Measurements from ENCODE around the gene ABTB2. TPM values are rescaled to one million over a fixed set of nuclear protein-coding genes. Genes with fewer than 3 reads are reported as not detected.
"Not testable (repeated sequence)": the region's sequence is repeated elsewhere in the genome, so short reads cannot be mapped to it uniquely, and the experiment has no call there.

The ABTB2 gene
- total RNA-seq, 1 experiment from 2014 or later, result not detected

DNA sequence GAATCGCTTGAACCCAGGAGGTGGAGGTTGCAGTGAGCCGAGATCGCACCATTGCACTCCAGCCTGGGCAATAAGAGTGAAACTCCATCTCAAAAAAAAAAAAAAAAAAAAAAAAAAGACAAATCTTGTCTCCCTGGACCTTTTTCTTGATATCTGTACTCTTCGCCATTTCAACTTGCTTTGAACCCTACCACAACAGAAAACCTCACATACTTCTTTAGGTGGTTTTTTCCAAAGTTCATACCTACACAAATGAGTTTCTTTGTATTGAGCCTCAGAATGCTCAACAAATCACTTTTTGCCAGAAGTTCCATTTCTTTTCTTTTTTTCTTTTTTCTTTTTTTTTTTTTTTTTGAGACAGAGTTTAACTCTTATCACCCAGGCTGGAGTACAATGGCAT lies 111.3 kb downstream of the ABTB2 start:
- H2AFZ ChIP-seq (ENCODE audit: low read length); H4K20me1 ChIP-seq (ENCODE audit: insufficient read depth, low read depth, low read length); H3K4me1 ChIP-seq (ENCODE audit: low read length); H3K36me3 ChIP-seq (ENCODE audit: insufficient read depth, low read length); H3K4me3 ChIP-seq (ENCODE audit: low read length); H3K27me3 ChIP-seq (ENCODE audit: low read length); H3K79me2 ChIP-seq (ENCODE audit: low read length); H3K9ac ChIP-seq (ENCODE audit: low read length); H3K27ac ChIP-seq (ENCODE audit: low read length); H3K9me3 ChIP-seq (ENCODE audit: low read length); H3K9me2 ChIP-seq (replicated peaks; ENCODE audit: insufficient read depth, low read length); H3K4me2 ChIP-seq (ENCODE audit: low read depth, low read length, poor library complexity, severe bottlenecking); DNase-seq: not testable (repeated sequence)

DNA sequence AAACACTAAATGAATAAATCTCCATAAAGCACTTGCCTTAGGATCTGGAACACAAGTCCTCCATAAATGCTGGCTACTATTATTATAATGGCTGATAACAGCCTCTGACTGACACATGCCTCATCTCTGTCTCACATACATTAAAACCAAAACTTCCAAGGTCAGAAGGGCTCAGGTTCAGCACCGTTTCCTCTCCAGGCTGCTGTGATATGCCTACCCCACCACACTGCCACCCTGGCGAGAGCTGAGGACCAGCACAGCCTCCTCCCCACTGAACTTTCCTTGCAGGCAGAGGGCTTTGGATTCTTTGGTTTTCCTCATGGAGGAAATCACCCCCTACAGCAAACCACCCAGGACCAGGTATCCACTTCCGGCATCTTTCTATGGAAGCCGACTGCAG lies 112.8 kb downstream of the ABTB2 start:
- Histone ChIP-seq H3K4me3 (ENCODE audit: low read length) (no peak overlapping the region), H3K9me2 (replicated peaks; ENCODE audit: insufficient read depth, low read length) (no peaks in the 10 kb centered on the region), H4K20me1 (ENCODE audit: insufficient read depth, low read depth, low read length) (no peaks in the 10 kb centered on the region), H3K27ac (ENCODE audit: low read length) (no peak overlapping the region), H3K79me2 (ENCODE audit: low read length) (no peaks in the 10 kb centered on the region), H3K27me3 (ENCODE audit: low read length) (no peaks in the 10 kb centered on the region), H3K9me3 (ENCODE audit: low read length) (no peaks in the 10 kb centered on the region), H3K9ac (ENCODE audit: low read length) (no peak overlapping the region), H2AFZ (ENCODE audit: low read length) (no peak overlapping the region), H3K4me1 (ENCODE audit: low read length) (peaks cover 10% of the 10 kb centered on the region), H3K4me2 (ENCODE audit: low read depth, low read length, poor library complexity, severe bottlenecking) (no peak overlapping the region), H3K36me3 (ENCODE audit: insufficient read depth, low read length) (no peaks in the 10 kb centered on the region)
- DNase-seq, result no peak

DNA sequence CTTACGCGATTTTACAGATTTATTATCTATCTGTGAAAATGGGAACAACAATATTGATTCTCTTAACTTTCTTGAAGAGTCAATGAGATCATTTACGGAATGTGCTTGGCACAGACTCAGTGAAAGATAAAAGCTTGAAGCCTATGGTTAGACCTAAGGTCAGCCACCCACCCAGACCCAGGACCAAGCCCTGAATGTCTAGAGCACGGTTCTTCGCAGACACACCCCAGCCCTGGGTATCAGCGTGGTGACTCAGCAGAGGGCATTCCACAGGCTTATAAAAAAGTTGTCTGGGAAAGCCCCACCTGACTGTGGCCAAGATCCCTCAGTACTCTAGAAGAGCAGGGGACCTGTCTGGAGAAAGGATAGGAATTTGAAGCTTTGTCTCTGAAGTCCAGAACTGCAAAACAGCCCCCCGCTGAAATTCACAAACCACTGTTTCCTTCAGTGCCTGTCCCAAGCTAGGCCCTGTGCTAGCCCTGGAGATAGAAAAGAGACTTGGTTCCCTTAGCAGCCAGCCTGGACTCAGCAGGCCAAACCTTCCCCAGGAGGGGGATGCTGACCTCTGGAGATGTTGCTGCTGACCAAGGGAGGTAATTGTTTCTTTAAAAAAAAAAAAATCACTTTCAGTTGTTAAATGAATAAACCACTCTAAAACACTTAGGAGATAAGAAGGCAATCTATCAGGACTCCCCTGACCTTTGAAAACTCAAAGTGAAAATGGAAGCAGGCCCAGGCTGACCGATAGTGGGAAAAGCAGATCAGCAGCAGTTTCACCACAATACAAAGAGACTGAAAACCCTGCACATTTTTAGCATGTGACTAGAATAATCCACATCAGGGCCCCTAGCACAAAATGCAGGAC lies 114.0 kb downstream of the ABTB2 start:
- Histone ChIP-seq H3K4me1 (ENCODE audit: low read length) (peaks cover 22% of the 10 kb centered on the region), H3K9me3 (ENCODE audit: low read length) (no peaks in the 10 kb centered on the region), H3K9me2 (replicated peaks; ENCODE audit: insufficient read depth, low read length) (no peaks in the 10 kb centered on the region), H3K9ac (ENCODE audit: low read length) (no peak overlapping the region), H3K36me3 (ENCODE audit: insufficient read depth, low read length) (no peaks in the 10 kb centered on the region), H3K27me3 (ENCODE audit: low read length) (no peaks in the 10 kb centered on the region), H3K4me3 (ENCODE audit: low read length) (no peak overlapping the region), H3K4me2 (ENCODE audit: low read depth, low read length, poor library complexity, severe bottlenecking) (no peak overlapping the region), H3K79me2 (ENCODE audit: low read length) (no peaks in the 10 kb centered on the region), H3K27ac (ENCODE audit: low read length) (no peak overlapping the region), H4K20me1 (ENCODE audit: insufficient read depth, low read depth, low read length) (no peaks in the 10 kb centered on the region), H2AFZ (ENCODE audit: low read length) (no peak overlapping the region)
- DNase-seq, result no peak

DNA sequence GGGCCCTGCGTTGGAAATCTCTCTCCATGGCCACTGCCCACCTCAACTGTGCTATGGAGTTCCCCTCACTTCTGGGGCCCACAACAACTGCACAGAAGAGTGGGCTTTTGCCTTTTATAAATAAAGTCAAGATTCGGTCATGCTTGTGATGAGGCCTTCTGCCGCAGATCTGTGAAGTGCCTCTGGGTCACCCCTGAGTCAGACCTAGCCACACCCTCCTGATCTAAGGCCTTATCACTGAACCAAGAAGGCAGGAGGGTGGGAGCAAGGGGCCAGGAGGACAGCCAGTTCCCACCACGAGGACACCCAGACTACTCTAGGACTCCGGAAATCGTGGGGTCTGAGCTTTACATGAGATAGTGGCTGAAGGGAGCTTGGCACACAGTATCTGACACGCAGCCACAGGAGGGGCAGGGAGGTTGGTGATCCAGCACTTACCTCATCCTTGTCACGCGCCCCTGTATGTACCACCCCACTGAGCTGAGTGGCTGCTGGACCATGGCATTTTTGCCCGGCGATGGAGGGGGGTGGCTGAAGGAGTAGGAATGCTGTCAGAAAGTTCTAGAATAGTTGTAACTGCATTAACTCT lies 115.7 kb downstream of the ABTB2 start:
- Histone ChIP-seq H3K4me1 (ENCODE audit: low read length) (peaks cover 22% of the 10 kb centered on the region), H3K9me3 (ENCODE audit: low read length) (no peaks in the 10 kb centered on the region), H3K79me2 (ENCODE audit: low read length) (no peaks in the 10 kb centered on the region), H3K36me3 (ENCODE audit: insufficient read depth, low read length) (no peaks in the 10 kb centered on the region), H3K27ac (ENCODE audit: low read length) (no peak overlapping the region), H3K4me3 (ENCODE audit: low read length) (no peak overlapping the region), H3K9me2 (replicated peaks; ENCODE audit: insufficient read depth, low read length) (no peaks in the 10 kb centered on the region), H2AFZ (ENCODE audit: low read length) (no peak overlapping the region), H3K9ac (ENCODE audit: low read length) (no peak overlapping the region), H3K27me3 (ENCODE audit: low read length) (no peaks in the 10 kb centered on the region), H3K4me2 (ENCODE audit: low read depth, low read length, poor library complexity, severe bottlenecking) (no peak overlapping the region), H4K20me1 (ENCODE audit: insufficient read depth, low read depth, low read length) (no peaks in the 10 kb centered on the region)
- DNase-seq, result no peak

DNA sequence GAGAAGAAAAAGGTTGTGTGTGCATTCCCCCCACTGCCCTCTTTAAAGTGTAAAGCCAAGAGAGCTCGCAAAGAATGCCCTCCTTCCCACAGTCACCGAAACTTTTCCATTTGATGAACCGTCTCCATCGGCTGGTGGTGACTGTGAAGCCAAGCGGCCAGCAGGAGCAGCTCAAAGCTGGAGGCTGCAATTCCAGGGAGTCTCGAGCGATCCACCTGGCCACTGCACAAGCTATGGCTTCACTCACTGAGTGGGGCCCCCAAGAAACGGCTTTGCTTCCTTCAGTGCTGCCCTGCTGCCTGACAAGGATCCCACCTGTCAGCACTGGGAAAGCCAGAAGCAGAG lies 117.7 kb downstream of the ABTB2 start:
- no peak overlapping the region for H3K9ac ChIP-seq (ENCODE audit: low read length)
- H3K9me2 ChIP-seq (replicated peaks; ENCODE audit: insufficient read depth, low read length), result no peaks in the 10 kb centered on the region
- peaks cover 22% of the 10 kb centered on the region for H3K4me1 ChIP-seq (ENCODE audit: low read length)
- DNase-seq, result no peak
- no peaks in the 10 kb centered on the region for H3K27me3 ChIP-seq (ENCODE audit: low read length)
- H2AFZ ChIP-seq (ENCODE audit: low read length), result no peak overlapping the region
- no peaks in the 10 kb centered on the region for H4K20me1 ChIP-seq (ENCODE audit: insufficient read depth, low read depth, low read length)
- H3K4me2 ChIP-seq (ENCODE audit: low read depth, low read length, poor library complexity, severe bottlenecking), result peak overlapping the region; percentile 34
- H3K9me3 ChIP-seq (ENCODE audit: low read length), result no peaks in the 10 kb centered on the region
- no peaks in the 10 kb centered on the region for H3K79me2 ChIP-seq (ENCODE audit: low read length)
- no peak overlapping the region for H3K27ac ChIP-seq (ENCODE audit: low read length)
- no peaks in the 10 kb centered on the region for H3K36me3 ChIP-seq (ENCODE audit: insufficient read depth, low read length)
- no peak overlapping the region for H3K4me3 ChIP-seq (ENCODE audit: low read length)

DNA sequence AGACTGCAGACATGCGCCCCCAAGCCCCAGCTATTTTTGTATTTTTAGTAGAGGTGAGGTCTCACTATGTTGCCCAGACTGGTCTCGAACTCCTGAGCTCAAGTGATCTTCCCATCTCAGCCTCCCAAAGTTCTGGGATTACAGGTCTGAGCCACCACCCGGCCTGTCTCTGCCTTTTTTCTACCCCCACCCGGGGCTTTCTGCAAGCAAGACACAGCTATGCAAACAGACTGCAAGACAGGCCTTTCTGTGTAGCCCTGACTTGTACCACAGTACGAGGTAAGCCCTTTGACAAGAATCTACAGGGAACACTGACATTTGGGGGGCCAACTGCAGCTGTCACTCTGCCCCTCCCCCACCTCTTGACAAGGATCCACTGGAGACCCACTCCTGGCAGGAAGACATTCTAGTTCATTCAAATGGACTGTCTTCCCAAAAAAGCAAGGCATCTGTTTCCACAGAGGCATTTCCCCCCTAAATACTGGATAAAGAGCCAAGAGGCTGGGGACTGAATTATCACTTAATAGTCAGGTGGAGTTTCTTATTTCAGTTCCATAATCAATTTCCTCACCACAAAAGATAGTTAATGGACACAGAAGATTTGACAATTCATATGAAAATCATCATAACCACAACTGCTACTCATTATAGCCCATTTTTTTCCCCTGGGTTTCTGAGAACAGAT lies 118.2 kb downstream of the ABTB2 start:
- Histone ChIP-seq H2AFZ (ENCODE audit: low read length) (no peak overlapping the region), H3K9me3 (ENCODE audit: low read length) (no peaks in the 10 kb centered on the region), H3K27ac (ENCODE audit: low read length) (no peak overlapping the region), H3K27me3 (ENCODE audit: low read length) (no peaks in the 10 kb centered on the region), H3K4me1 (ENCODE audit: low read length) (peaks cover 22% of the 10 kb centered on the region), H3K36me3 (ENCODE audit: insufficient read depth, low read length) (no peaks in the 10 kb centered on the region), H3K79me2 (ENCODE audit: low read length) (no peaks in the 10 kb centered on the region), H4K20me1 (ENCODE audit: insufficient read depth, low read depth, low read length) (no peaks in the 10 kb centered on the region), H3K4me2 (ENCODE audit: low read depth, low read length, poor library complexity, severe bottlenecking) (peak overlapping the region; percentile 34), H3K4me3 (ENCODE audit: low read length) (no peak overlapping the region), H3K9ac (ENCODE audit: low read length) (no peak overlapping the region), H3K9me2 (replicated peaks; ENCODE audit: insufficient read depth, low read length) (no peaks in the 10 kb centered on the region)
- peak; percentile 59 for DNase-seq

DNA sequence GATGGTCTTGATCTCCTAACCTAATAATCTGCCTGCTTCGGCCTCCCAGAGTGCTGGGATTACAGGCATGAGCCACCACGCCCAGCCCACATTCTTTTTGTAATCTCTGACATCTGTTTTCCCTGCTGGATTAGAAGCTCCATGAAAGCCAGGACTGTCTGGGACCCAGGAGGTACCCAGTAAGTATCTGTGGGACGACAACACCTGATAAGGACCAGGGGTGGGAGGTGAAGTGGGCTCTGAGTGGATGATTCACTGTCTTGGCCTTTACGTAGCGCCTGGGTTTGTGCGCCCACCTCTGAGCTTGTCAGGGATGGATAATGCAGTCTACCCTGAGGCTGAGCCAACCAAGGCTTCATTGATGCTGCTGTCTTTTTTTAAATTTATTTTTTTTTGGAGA lies 118.8 kb downstream of the ABTB2 start:
- Histone ChIP-seq H3K4me3 (ENCODE audit: low read length) (no peak overlapping the region), H3K9me2 (replicated peaks; ENCODE audit: insufficient read depth, low read length) (no peaks in the 10 kb centered on the region), H4K20me1 (ENCODE audit: insufficient read depth, low read depth, low read length) (no peaks in the 10 kb centered on the region), H3K79me2 (ENCODE audit: low read length) (no peaks in the 10 kb centered on the region), H3K27ac (ENCODE audit: low read length) (no peak overlapping the region), H3K36me3 (ENCODE audit: insufficient read depth, low read length) (no peaks in the 10 kb centered on the region), H3K4me2 (ENCODE audit: low read depth, low read length, poor library complexity, severe bottlenecking) (no peak overlapping the region), H2AFZ (ENCODE audit: low read length) (no peak overlapping the region), H3K9ac (ENCODE audit: low read length) (no peak overlapping the region), H3K9me3 (ENCODE audit: low read length) (no peaks in the 10 kb centered on the region), H3K4me1 (ENCODE audit: low read length) (peaks cover 22% of the 10 kb centered on the region), H3K27me3 (ENCODE audit: low read length) (no peaks in the 10 kb centered on the region)
- no peak for DNase-seq

DNA sequence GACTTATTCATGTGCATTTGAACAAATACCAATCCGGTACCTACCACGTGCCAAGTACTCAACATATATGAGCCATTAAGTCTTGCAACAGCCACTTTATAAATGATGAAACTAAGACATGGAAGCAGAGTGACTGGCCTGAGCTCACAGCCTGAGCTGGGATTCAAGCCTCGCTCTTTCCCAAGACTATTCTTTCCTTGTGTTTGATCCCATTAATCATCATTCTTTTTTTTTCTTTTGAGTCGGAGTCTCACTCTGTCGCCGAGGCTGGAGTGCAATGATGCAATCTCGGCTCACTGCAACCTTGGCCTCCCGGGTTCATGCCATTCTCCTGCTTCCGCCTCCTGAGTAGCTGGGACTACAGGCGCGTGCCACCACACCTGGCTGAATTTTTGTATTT lies 119.3 kb downstream of the ABTB2 start:
- Histone ChIP-seq H3K27ac (ENCODE audit: low read length) (no peak overlapping the region), H3K9me3 (ENCODE audit: low read length) (no peaks in the 10 kb centered on the region), H3K4me3 (ENCODE audit: low read length) (no peak overlapping the region), H3K36me3 (ENCODE audit: insufficient read depth, low read length) (no peaks in the 10 kb centered on the region), H3K9ac (ENCODE audit: low read length) (no peak overlapping the region), H3K4me1 (ENCODE audit: low read length) (peaks cover 22% of the 10 kb centered on the region), H2AFZ (ENCODE audit: low read length) (no peak overlapping the region), H3K9me2 (replicated peaks; ENCODE audit: insufficient read depth, low read length) (no peaks in the 10 kb centered on the region), H3K79me2 (ENCODE audit: low read length) (no peaks in the 10 kb centered on the region), H4K20me1 (ENCODE audit: insufficient read depth, low read depth, low read length) (no peaks in the 10 kb centered on the region), H3K27me3 (ENCODE audit: low read length) (no peaks in the 10 kb centered on the region), H3K4me2 (ENCODE audit: low read depth, low read length, poor library complexity, severe bottlenecking) (no peak overlapping the region)
- no peak for DNase-seq
